Left hindlimb (tissue), 1 donor: ENCODE measurements around the gene C2orf66.

Source experiments
- DNase-seq: peaks from one replicate; pipeline ENCODE4 v3.0.0-alpha.2; 2018

Gene C2orf66

GRCh38 chr2:196809260-196809659, at the start of gene C2orf66:
Gene C2orf66 (minus strand): TSS chr2:196809355. CDS start chr2:196809336, 19 bp downstream.
- no peak for DNase-seq

GRCh38 chr2:196854629-196855028, 45.5 kb upstream of the C2orf66 start:
- DNase-seq: no peak

- no peak for DNase-seq
These were observed 44.3 kb upstream of the C2orf66 start for GRCh38 chr2:196853301-196854087.

- no peak for DNase-seq
These were observed 41.9 kb upstream of the C2orf66 start for GRCh38 chr2:196851088-196851487.

GRCh38 chr2:196849895-196850294, 40.7 kb upstream of the C2orf66 start:
- DNase-seq: no peak

- no peak for DNase-seq
These were observed 37.1 kb upstream of the C2orf66 start for GRCh38 chr2:196846295-196846694.

- no peak for DNase-seq
These were observed 36.2 kb upstream of the C2orf66 start for GRCh38 chr2:196845371-196845770.

- DNase-seq: no peak
These were observed 31.0 kb upstream of the C2orf66 start for GRCh38 chr2:196840171-196840570.

- DNase-seq: no peak
These were observed 30.4 kb upstream of the C2orf66 start for GRCh38 chr2:196839574-196839973.

- DNase-seq: no peak
These were observed 27.3 kb upstream of the C2orf66 start for GRCh38 chr2:196836440-196836839.

- no peak for DNase-seq
These were observed 21.5 kb upstream of the C2orf66 start for GRCh38 chr2:196830701-196831100.

- no peak for DNase-seq
These were observed 18.2 kb upstream of the C2orf66 start for GRCh38 chr2:196827356-196827755.

- DNase-seq: no peak
These were observed 14.8 kb upstream of the C2orf66 start for GRCh38 chr2:196823750-196824522.

GRCh38 chr2:196821195-196821594, 12.0 kb upstream of the C2orf66 start:
- no peak for DNase-seq

GRCh38 chr2:196808083-196808665, 981 bp downstream of the C2orf66 start:
- DNase-seq: no peak

GRCh38 chr2:196804381-196804780, 4.8 kb downstream of the C2orf66 start:
- DNase-seq: no peak

- DNase-seq: no peak
These were observed 6.8 kb downstream of the C2orf66 start for GRCh38 chr2:196802401-196802800.

- DNase-seq: peak; percentile 29
These were observed 7.4 kb downstream of the C2orf66 start for GRCh38 chr2:196801674-196802261.

- no peak for DNase-seq
These were observed 10.2 kb downstream of the C2orf66 start for GRCh38 chr2:196798980-196799379.

- DNase-seq: no peak
These were observed 16.3 kb downstream of the C2orf66 start for GRCh38 chr2:196792865-196793264.

- DNase-seq: no peak
These were observed 25.6 kb downstream of the C2orf66 start for GRCh38 chr2:196783431-196784094.

- DNase-seq: no peak
These were observed 42.1 kb downstream of the C2orf66 start for GRCh38 chr2:196767101-196767500.

GRCh38 chr2:196759378-196759706, 49.8 kb downstream of the C2orf66 start:
- no peak for DNase-seq
